ENCODE data around the gene KRT80. TPM values are rescaled to one million over a fixed set of nuclear protein-coding genes. Genes with fewer than 3 reads are reported as not detected.

KRT80 gene
- total RNA-seq, result 0.13 and 0.62 TPM in 2 replicates

GRCh38 chr12:52191841-52192791 is at the start of gene KRT80:
Gene KRT80, minus strand, starts transcription at chr12:52192014. Its CDS starts 112 bp downstream, at chr12:52191902.

DNA sequence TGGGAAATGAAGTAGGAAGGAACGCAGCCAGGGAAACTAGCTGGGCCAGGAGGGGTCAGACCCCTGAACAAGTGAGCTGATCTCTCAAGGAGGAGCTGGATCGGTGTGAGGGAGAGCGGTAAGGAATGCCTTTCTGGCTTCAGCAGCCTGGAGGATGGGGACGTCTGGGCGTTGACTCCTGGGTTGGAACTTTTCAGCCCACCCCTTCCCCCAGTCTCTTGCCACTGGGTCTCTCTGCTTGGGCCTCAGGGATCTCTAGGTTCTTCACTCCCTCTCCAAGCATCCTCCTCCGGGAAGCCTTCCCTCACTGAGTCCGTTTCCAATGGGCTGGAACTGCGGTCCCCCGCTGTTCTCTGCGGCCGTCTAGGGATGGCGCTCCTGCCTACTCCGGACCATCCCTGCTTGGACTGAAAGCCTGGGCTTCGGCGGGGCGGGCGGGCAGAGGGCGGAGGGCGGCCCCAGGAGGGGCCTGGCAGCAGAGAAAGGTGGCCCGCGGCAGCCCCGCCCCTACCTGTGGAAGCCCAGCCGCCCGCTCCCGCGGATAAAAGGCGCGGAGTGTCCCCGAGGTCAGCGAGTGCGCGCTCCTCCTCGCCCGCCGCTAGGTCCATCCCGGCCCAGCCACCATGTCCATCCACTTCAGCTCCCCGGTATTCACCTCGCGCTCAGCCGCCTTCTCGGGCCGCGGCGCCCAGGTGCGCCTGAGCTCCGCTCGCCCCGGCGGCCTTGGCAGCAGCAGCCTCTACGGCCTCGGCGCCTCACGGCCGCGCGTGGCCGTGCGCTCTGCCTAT is 41.1 kb upstream of the KRT80 start, which contains the start of gene KRT7:
Gene KRT7 (plus strand): TSS at position 570 of the 788 bp plus-strand sequence. CDS start 54 bp downstream, at position 624.

Other genes starting within 250 kb of the KRT80 start
- gene ACVR1B, start 240.3 kb downstream of the KRT80 start, total RNA-seq, result 9.6 and 10.8 TPM in 2 replicates
- gene TAMALIN, start 185.1 kb downstream of the KRT80 start, total RNA-seq, result 4.6 and 6.2 TPM in 2 replicates
- 12.9 and 17.7 TPM in 2 replicates for gene NR4A1, start 140.6 kb downstream of the KRT80 start, total RNA-seq
- gene ATG101, start 122.0 kb downstream of the KRT80 start, total RNA-seq, result 81.6 and 124 TPM in 2 replicates
- gene SMIM41, start 112.3 kb downstream of the KRT80 start, total RNA-seq, result 0.06 and 0.13 TPM in 2 replicates
- gene KRT7, start 41.2 kb upstream of the KRT80 start, total RNA-seq, result 0.66 and 2.2 TPM in 2 replicates
- gene KRT86, start 82.6 kb upstream of the KRT80 start, total RNA-seq, result under 0.01 and 0.81 TPM in 2 replicates
- gene KRT81, start 99.5 kb upstream of the KRT80 start, total RNA-seq, result not detected in 2 replicates
- not detected in 2 replicates for gene KRT83, start 129.4 kb upstream of the KRT80 start, total RNA-seq
- not detected in 2 replicates for gene KRT85, start 175.5 kb upstream of the KRT80 start, total RNA-seq
- gene KRT84, start 193.6 kb upstream of the KRT80 start, total RNA-seq, result not detected in 2 replicates
- gene KRT82, start 214.3 kb upstream of the KRT80 start, total RNA-seq, result not detected in 2 replicates
- not detected in 2 replicates for gene KRT75, start 242.4 kb upstream of the KRT80 start, total RNA-seq